GM10847 (cell line): ENCODE measurements around the gene EIF4E2.

Experiments used
- POLR2A ChIP-seq: IDR thresholded peaks from 2 replicates; pipeline ENCODE4 v1.6.1; 2011; ENCODE audit not compliant: insufficient read length; ENCODE audit errors: extremely low read depth

The EIF4E2 gene

GRCh38 chr2:232592772-232593395 is 42.4 kb downstream of the EIF4E2 start:
- TF ChIP-seq POLR2A = no peak

DNA sequence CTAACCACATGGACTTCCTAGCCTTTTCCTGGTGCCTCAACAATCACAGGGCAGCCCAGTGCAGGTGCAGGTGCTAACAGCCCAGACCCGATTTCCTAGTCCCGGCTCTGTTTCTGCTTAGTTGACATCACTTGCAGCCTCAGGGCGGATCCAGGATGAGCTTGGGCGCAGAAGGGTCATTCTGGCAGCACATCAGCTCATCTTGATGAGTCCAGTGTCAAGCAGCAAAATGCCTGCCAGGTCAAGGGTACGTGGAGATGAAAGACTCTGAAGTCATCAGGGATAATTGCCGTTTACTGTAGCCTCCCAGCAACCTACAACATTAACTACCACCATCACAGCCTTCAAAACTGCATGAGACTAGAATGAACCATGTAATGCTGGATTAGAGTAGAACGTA is 43.5 kb downstream of the EIF4E2 start:
- TF ChIP-seq POLR2A = no peak

DNA sequence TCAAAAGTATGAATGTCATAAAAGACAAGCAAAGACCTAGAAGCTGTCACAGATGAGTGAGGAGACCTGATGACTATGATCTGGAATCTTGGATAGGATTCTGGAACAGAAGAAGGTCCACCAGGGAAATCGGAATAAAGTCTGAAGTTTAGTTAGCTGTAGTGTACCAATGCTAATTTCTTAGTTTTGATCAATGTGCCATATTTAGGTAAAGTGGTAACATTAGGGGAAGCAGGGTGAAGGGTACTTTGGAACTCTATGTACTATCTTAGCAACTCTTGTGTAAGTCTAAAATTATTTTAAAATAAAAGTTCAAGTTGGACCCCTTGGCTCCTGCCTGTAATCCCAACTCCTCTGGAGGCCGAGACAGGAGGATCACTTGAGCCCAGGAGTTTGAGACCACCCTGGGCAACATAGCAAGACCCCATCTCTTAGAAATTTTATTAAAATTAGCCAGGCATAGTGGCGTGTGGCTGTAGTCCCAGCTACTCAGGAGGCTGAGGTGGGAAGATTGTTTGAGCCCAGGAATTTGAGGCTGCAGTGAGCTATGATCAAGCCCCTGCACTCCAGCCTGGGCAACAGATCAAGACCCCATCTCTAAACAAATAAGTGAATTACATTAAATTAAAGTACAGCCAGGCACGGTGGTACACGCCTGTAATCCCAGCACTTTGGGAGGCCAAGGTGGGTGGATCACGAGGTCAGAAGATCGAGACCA is 47.0 kb downstream of the EIF4E2 start:
- no peak for TF ChIP-seq POLR2A

GRCh38 chr2:232598293-232598692 is 47.8 kb downstream of the EIF4E2 start:
- TF ChIP-seq POLR2A = no peak

DNA sequence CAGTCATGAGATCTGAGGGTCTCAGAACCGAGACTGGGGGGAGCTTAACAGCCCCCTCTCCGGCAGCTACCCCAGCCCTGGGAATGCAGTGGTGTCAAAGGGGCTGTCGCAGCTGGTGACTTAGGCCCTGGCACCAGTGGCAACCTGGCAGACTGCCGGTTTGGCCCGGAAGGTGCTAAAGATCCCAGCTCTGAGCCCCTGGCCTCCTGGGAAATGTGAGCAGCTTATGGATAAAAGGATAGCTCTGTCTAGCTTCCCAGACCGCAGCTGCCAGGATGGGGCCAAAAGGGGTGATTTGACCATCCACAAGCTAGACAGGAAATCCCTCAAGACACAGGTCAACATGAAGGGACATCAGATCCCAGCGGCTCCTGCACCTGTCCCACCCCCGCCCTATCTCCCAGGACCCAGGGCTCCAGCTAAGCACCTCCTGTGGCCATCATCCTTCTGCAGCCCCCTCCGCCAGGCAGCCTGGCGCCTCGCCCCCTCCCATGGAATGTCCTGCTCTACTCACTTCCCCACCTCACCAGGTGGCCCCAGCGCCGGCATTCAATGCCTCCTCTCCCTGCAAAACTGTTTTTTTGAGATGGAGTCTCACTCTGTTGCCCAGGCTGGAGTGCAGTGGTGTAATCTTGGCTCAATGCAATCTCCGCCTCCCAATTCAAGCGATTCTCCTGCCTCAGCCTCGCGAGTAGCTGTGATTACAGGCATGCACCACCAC is 49.7 kb downstream of the EIF4E2 start:
- no peak for TF ChIP-seq POLR2A

DNA sequence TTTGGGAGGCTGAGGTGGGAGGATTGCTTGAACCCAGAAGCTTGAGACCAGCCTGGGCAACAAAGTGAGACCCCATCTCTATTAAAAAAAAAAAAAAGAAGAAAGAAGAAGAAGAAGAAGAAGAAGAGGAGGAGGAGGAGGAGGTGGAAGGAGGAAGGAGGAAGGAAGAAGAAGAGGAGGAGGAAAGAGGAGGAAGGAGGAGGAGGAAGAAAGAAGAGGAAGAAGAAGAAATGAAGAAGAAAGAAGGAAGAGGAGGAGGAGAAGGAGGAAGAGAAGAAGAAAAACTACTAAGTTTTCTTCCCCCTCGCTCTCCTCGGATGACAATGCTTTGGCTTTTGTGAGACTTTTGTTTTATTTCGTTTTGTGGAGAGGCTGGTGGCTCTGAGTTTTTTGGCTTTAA is 52.8 kb downstream of the EIF4E2 start:
- TF ChIP-seq POLR2A = no peak

DNA sequence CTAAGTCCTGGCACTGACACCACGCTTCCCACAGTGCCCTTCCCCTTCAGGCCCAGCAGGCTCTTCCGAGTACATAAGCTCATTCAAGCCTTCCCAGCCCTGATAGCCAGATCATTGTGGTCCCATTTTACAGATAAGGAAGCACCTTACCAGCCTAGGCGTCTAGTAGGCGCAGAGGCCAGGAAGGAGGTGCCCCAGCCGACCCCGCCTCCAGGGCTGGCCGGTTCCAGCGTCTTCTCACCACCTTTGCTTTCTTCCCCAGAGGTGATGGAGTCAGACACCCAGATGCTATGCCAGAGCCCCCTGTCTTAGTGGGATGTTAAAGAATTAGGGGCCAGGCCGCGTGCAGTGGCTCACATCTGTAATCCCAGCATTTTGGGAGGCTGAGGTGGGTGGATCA is 54.0 kb downstream of the EIF4E2 start:
- TF ChIP-seq POLR2A = no peak

GRCh38 chr2:232607011-232607410 is 56.5 kb downstream of the EIF4E2 start:
- TF ChIP-seq POLR2A = no peak

DNA sequence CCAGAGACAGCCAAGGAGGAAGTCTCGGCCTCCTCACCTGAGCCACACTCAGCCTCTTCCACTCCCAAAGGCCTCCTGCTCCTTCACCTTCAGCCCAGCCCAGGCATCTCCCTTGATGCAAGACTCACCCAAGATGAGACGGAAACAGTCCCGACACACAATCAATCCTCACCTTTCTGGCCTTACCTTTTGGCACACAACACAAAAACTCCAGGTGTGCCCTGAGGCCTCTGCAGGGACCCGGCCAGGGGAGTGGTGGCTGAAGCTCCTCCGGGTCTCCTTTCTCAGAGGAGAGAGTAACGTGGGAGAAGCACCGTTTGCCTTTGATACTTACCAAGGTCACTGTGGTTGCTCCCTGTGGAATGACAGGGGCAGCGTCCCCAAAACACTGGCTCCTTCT is 59.1 kb downstream of the EIF4E2 start:
- TF ChIP-seq POLR2A = no peak

GRCh38 chr2:232610081-232610480 is 59.6 kb downstream of the EIF4E2 start:
- no peak for TF ChIP-seq POLR2A

GRCh38 chr2:232611061-232611460 is 60.6 kb downstream of the EIF4E2 start:
- TF ChIP-seq POLR2A = no peak

DNA sequence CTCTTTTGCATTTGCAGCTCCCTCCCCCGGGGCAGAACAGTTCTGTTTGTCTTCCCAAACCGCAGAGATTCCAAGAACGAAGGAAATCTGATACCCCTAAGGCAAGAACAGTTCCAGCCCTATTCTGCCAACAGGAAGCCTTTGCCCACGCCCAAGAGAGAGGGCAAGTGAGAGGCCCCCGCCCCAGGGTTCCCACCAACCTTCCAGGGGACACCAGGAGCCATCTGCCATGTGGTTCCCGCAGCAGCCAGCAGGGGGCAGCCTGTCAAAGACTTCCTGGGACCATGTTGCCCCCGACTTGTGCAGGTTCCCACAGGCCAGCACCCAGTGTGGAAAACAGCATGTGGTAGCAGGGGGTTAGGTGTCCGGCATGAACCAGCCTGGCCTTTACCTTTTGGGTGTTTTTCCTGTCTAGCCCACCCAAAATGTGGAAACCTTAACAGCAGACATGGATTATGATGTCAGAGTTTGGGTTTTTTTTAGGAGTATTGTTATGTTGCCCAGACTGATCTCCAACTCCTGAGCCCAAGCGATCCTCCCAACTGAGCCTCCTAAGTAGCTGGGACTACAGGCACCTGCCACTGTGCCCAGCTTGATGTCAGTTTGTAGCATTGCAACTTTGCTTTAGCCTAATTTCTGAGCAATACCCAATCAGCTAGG is 61.2 kb downstream of the EIF4E2 start:
- TF ChIP-seq POLR2A = no peak

DNA sequence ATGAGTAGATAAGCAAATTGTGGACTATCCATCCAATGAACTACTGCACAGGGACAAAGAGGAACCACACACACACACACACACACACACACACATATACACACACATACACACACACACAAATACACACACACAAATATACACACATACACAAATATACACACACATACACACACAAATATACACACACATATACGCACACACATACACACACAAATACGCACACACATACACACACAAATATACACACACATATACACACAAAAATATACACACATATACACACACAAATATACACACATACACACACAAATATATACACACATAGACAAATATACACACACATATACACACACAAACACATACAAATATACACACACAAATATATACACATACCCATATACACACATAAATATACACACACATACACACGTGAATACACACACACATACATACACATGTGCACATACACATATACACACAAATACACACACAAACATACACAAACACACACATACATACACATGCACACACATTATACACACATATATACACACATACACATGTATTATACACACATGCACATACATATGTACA is 63.1 kb downstream of the EIF4E2 start:
- no peak for TF ChIP-seq POLR2A

DNA sequence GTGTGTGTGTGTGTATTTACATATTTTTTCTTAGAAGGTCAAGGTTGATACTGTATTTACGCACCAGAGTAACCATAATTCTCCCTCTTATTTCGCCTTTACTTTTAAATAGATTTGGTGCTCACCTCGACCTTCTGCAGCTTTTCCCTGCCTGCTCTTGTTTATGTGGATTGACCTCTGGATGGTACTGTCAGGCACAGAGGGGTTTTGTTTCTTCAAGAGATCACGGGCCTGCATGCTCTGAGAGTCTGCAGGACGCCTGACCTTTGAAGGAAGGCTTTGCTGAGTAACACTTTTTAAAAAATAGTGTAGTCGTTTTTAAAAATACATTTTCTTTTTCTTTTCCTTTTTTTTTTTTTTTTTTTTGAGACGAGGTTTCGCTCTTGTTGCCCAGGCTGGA is 64.8 kb downstream of the EIF4E2 start:
- TF ChIP-seq POLR2A = no peak
